ENCODE data around the gene STRIT1. TPM values are rescaled to one million over a fixed set of nuclear protein-coding genes. Genes with fewer than 3 reads are reported as not detected.

The STRIT1 gene
- total and polyA plus RNA-seq, 9 of the 15 experiments (the other 6 are each of a cell fraction or from before 2014, with no cell fraction given), result not detected

DNA sequence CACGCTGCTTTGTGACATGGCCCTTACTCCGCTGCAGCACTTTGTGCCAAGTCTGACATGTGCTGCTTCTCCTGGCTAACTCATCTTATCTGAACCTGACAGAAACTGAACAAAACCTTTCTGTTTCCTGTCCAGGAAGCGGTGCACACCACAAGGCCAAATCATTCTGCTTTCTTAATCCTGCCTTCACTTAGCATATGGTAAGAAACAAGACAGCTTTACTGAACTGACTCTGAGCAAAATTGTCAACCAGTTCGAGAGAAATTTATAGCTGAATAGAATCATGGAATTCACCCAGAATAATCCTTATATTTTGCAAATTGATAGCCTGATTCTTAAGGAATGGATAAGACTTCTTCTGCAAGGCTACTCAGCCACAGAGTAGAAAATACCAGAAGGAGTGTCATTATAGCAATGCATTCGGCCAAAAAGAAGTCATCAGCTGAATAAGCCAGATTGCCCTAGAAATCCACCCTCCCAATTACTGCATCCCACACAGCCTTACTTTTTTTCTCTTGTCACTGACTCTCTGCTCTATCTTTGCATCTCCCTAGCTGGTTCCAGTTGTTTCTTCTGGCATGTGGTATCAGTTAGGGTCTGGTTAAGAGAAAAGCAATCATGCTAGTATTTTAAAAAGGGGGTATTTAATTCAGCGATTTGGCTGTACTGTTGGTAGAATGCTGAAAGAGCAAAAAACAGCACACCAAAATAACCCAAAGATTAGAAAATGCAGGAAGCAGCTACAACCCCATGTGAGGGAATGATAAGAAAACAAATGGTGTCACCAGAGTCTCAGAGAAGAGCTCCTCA lies 41.6 kb upstream of the STRIT1 start (continued):
- TF ChIP-seq ZFP1 (CRISPR knock-in tag; IDR thresholded peaks at IDR 0.05) (no peak), ELF4 (CRISPR knock-in tag; IDR thresholded peaks at IDR 0.05) (0 out of 2 replicates have a peak, but pooled peaks have one; percentile 49), DDX20 (tag; IDR thresholded peaks at IDR 0.05; ENCODE audit: low read depth) (no peak), CLOCK (CRISPR knock-in tag; IDR thresholded peaks at IDR 0.05; ENCODE audit: borderline replicate concordance) (no peak), NCOA4 (IDR thresholded peaks at IDR 0.05; ENCODE audit: partially characterized antibody) (no peak), RBM39 (optimal IDR thresholded peaks at IDR 0.05; ENCODE audit: low read depth, low read length) (no peak), BHLHE40 (IDR thresholded peaks at IDR 0.05; ENCODE audit: low read length) (peak; percentile 67), BRF2 (IDR thresholded peaks at IDR 0.05; ENCODE audit: borderline replicate concordance, insufficient read depth, insufficient read length) (no peak), BRCA1 (IDR thresholded peaks at IDR 0.05) (no peak), BRCA1 (CRISPR knock-in tag; IDR thresholded peaks at IDR 0.05) (no peak), ZNF76 (CRISPR knock-in tag; IDR thresholded peaks at IDR 0.05; ENCODE audit: borderline replicate concordance) (0 out of 2 replicates have a peak, but pooled peaks have one; percentile 13)
- TF ChIP-seq, protein P1, sequence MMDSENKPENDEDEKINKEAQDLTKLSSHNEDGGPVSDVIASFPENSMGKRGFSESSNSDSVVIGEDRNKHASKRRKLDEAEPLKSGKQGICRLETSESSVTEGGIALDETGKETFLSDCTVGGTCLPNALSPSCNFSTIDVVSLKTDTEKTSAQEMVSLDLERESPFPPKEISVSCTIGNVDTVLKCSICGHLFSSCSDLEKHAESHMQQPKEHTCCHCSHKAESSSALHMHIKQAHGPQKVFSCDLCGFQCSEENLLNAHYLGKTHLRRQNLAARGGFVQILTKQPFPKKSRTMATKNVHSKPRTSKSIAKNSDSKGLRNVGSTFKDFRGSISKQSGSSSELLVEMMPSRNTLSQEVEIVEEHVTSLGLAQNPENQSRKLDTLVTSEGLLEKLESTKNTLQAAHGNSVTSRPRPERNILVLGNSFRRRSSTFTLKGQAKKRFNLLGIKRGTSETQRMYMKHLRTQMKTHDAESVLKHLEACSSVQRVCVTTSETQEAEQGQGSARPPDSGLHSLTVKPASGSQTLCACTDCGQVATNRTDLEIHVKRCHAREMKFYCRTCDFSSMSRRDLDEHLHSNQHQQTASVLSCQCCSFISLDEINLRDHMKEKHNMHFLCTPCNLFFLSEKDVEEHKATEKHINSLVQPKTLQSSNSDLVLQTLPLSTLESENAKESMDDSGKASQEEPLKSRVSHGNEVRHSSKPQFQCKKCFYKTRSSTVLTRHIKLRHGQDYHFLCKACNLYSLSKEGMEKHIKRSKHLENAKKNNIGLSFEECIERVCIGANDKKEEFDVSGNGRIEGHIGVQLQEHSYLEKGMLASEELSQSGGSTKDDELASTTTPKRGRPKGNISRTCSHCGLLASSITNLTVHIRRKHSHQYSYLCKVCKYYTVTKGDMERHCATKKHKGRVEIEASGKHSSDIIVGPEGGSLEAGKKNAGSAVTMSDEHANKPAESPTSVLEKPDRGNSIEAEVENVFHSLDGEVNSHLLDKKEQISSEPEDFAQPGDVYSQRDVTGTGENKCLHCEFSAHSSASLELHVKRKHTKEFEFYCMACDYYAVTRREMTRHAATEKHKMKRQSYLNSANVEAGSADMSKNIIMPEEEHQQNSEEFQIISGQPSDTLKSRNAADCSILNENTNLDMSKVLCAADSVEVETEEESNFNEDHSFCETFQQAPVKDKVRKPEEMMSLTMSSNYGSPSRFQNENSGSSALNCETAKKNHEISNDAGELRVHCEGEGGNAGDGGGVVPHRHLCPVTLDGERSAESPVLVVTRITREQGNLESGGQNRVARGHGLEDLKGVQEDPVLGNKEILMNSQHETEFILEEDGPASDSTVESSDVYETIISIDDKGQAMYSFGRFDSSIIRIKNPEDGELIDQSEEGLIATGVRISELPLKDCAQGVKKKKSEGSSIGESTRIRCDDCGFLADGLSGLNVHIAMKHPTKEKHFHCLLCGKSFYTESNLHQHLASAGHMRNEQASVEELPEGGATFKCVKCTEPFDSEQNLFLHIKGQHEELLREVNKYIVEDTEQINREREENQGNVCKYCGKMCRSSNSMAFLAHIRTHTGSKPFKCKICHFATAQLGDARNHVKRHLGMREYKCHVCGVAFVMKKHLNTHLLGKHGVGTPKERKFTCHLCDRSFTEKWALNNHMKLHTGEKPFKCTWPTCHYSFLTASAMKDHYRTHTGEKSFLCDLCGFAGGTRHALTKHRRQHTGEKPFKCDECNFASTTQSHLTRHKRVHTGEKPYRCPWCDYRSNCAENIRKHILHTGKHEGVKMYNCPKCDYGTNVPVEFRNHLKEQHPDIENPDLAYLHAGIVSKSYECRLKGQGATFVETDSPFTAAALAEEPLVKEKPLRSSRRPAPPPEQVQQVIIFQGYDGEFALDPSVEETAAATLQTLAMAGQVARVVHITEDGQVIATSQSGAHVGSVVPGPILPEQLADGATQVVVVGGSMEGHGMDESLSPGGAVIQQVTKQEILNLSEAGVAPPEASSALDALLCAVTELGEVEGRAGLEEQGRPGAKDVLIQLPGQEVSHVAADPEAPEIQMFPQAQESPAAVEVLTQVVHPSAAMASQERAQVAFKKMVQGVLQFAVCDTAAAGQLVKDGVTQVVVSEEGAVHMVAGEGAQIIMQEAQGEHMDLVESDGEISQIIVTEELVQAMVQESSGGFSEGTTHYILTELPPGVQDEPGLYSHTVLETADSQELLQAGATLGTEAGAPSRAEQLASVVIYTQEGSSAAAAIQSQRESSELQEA (IDR thresholded peaks at IDR 0.05; ENCODE audit: low read depth), result no peak
- TF ChIP-seq, protein P2, sequence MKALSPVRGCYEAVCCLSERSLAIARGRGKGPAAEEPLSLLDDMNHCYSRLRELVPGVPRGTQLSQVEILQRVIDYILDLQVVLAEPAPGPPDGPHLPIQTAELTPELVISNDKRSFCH (CRISPR knock-in tag; IDR thresholded peaks at IDR 0.05), result no peak
- TF ChIP-seq, protein P2 (tag; IDR thresholded peaks at IDR 0.05), result no peak; the same call in none of the 2 replicates
